HCT116 (cell line): ENCODE measurements around the gene MPEG1. TPM values are rescaled to one million over a fixed set of nuclear protein-coding genes. Genes with fewer than 3 reads are reported as not detected.

Experiments
- ATAC-seq: fragments of 200-7000 bp; cut with Tn5 transposase; 2 replicates; pipeline ENCODE4 v1.9.1; 2020; ENCODE audit warnings: mild to moderate bottlenecking, moderate library complexity
- BruUV-seq: library from RNA; stranded (reverse); fragments of 400-500 nt; replicated peaks from 2 replicates; lab custom pipeline; 2021; lab: Mats Ljungman, UMichigan
- CTCF ChIA-PET: fragments of 300-600 bp; sonication (Branson Sonifier 250); formaldehyde crosslinking; loops from one replicate; lab custom pipeline; 2021; ENCODE audit warnings: antibody characterized with exemption; lab: Charles Lee
- POLR2A ChIA-PET: fragments of 300-600, 350-600 bp; sonication (Branson Sonifier 250); formaldehyde crosslinking; loops from one replicate; lab custom pipeline; 2021; ENCODE audit warnings: antibody characterized with exemption; lab: Charles Lee
- RAD21 ChIA-PET, 2 experiments: fragments of 300-600 bp; sonication (Branson Sonifier 250); formaldehyde crosslinking; loops; one replicate each; lab custom pipeline; 2023; ENCODE audit warnings: low total read pairs in 2 of 2; ENCODE audit not compliant: uncharacterized antibody in 2 of 2, unreplicated experiment in 2 of 2, low non-redundant PET in 1 of 2; lab: Charles Lee
- DNase-seq: peaks from one replicate; pipeline ENCODE4 v3.0.0-alpha.2; 2010; ENCODE audit warnings: low read depth, low spot score
- H2AFZ ChIP-seq: fragments of 200-600 bp; shearing (Covaris generic), sonication (generic); 2 replicates; pipeline ENCODE4 v1.6.1; 2017; ENCODE audit warnings: low read depth, mixed run types, mixed read lengths, antibody characterized with exemption, low read length; ENCODE audit not compliant: poor library complexity, severe bottlenecking
- H3K27ac ChIP-seq: 2 replicates; pipeline ENCODE4 v1.5.1; 2012; ENCODE audit warnings: low read depth, low read length
- H3K27me3 ChIP-seq: fragments of 200-600 bp; sonication (generic); 2 replicates; pipeline ENCODE4 v1.6.1; 2016; ENCODE audit warnings: mixed run types, low read length, mixed read lengths; ENCODE audit not compliant: insufficient read depth
- H3K36me3 ChIP-seq, 2 experiments: fragments of 200-500 bp in 1 of 2; fragments of 200-600 bp in 1 of 2; sonication (Bioruptor generic) in 1 of 2; sonication (generic) in 1 of 2; 2 replicates each; pipeline versions ENCODE4 v1.5.1 to v1.6.1; 2014 to 2016; ENCODE audit warnings: low read length in 2 of 2, inconsistent platforms in 1 of 2, mixed read lengths in 1 of 2, mixed run types in 1 of 2; ENCODE audit not compliant: insufficient read depth in 2 of 2, control insufficient read depth in 1 of 2
- H3K4me1 ChIP-seq, 2 experiments: fragments of 200-600 bp in 1 of 2; sonication (generic) in 1 of 2; 2 replicates each; pipeline versions ENCODE4 v1.5.1 to v1.6.1; 2012 to 2017; ENCODE audit warnings: low read length in 2 of 2, inconsistent platforms in 1 of 2, mild to moderate bottlenecking in 1 of 2, mixed read lengths in 1 of 2, mixed run types in 1 of 2, moderate library complexity in 1 of 2; ENCODE audit not compliant: insufficient read depth in 2 of 2, control insufficient read depth in 1 of 2
- H3K4me2 ChIP-seq: fragments of 200-600 bp; sonication (generic); 2 replicates; pipeline ENCODE4 v1.6.1; 2017; ENCODE audit warnings: mixed run types, low read length, mixed read lengths
- H3K4me3 ChIP-seq, 2 experiments: fragments of 200-600 bp in 1 of 2; sonication (generic) in 1 of 2; replicated peaks in 1 of 2; 2 replicates each; pipeline ENCODE4 v1.5.1; 2011 to 2016; ENCODE audit warnings: low read length in 2 of 2, control low read depth in 1 of 2, low read depth in 1 of 2, mild to moderate bottlenecking in 1 of 2, mixed read lengths in 1 of 2, mixed run types in 1 of 2
- H3K79me2 ChIP-seq: fragments of 200-600 bp; sonication (generic); 2 replicates; pipeline ENCODE4 v1.6.1; 2017; ENCODE audit warnings: mild to moderate bottlenecking, mixed run types, low read length, moderate library complexity, mixed read lengths; ENCODE audit not compliant: insufficient read depth
- H3K9ac ChIP-seq: fragments of 200-600 bp; sonication (generic); 2 replicates; pipeline ENCODE4 v1.6.1; 2016; ENCODE audit warnings: low read length, mixed read lengths
- H3K9me2 ChIP-seq: fragments of 200-600 bp; sonication (generic), shearing (Covaris generic); 2 replicates; pipeline ENCODE4 v1.6.1; 2017; ENCODE audit warnings: mixed run types, mild to moderate bottlenecking, moderate library complexity; ENCODE audit not compliant: insufficient read depth
- H3K9me3 ChIP-seq, 2 experiments: fragments of 200-500 bp in 1 of 2; fragments of 200-600 bp in 1 of 2; sonication (Bioruptor generic) in 1 of 2; sonication (generic) in 1 of 2; 2 replicates each; pipeline ENCODE4 v1.6.1; 2014 to 2017; ENCODE audit warnings: low read length in 2 of 2, mixed read lengths in 2 of 2, inconsistent platforms in 1 of 2, low read depth in 1 of 2, mild to moderate bottlenecking in 1 of 2, mixed run types in 1 of 2, moderate library complexity in 1 of 2; ENCODE audit not compliant: control insufficient read depth in 1 of 2, insufficient read depth in 1 of 2
- H4K20me1 ChIP-seq: fragments of 200-600 bp; sonication (generic), shearing (Covaris generic); 2 replicates; pipeline ENCODE4 v1.6.1; 2017; ENCODE audit warnings: mixed run types, mild to moderate bottlenecking, moderate library complexity; ENCODE audit not compliant: insufficient read depth
- CBX3 ChIP-seq: IDR thresholded peaks from 2 replicates; pipeline ENCODE4 v1.6.1; 2012; ENCODE audit warnings: low read depth
- CEBPB ChIP-seq: IDR thresholded peaks from 2 replicates; pipeline ENCODE4 v1.6.1; 2012; ENCODE audit warnings: low read depth
- EGR1 ChIP-seq: IDR thresholded peaks from 2 replicates; pipeline ENCODE4 v1.6.1; 2012; ENCODE audit warnings: low read depth
- ELF1 ChIP-seq: IDR thresholded peaks from 2 replicates; pipeline ENCODE4 v1.6.1; 2012; ENCODE audit warnings: low read depth, borderline replicate concordance
- EZH2 ChIP-seq: fragments of 200-600 bp; sonication (generic); IDR thresholded peaks from 2 replicates; pipeline ENCODE4 v1.6.1; 2017; ENCODE audit warnings: antibody characterized with exemption, mixed run types
- EZH2phosphoT487 ChIP-seq: fragments of 200-600 bp; IDR thresholded peaks from 2 replicates; pipeline ENCODE4 v1.6.1; 2018; ENCODE audit warnings: antibody characterized with exemption, borderline replicate concordance
- FOSL1 ChIP-seq: IDR thresholded peaks from 2 replicates; pipeline ENCODE4 v1.6.1; 2012; ENCODE audit warnings: low read depth
- JUND ChIP-seq: IDR thresholded peaks from 2 replicates; pipeline ENCODE4 v1.6.1; 2012
- MAX ChIP-seq: IDR thresholded peaks from 2 replicates; pipeline ENCODE4 v1.6.1; 2012
- POLR2A ChIP-seq: IDR thresholded peaks from 2 replicates; pipeline ENCODE4 v1.7.0; 2011; ENCODE audit warnings: borderline replicate concordance; ENCODE audit not compliant: insufficient read depth, insufficient read length; ENCODE audit errors: extremely low read depth
- RAD21 ChIP-seq: IDR thresholded peaks from 2 replicates; pipeline ENCODE4 v1.6.1; 2012; ENCODE audit warnings: low read depth, mild to moderate bottlenecking
- SIN3A ChIP-seq: IDR thresholded peaks from 2 replicates; pipeline ENCODE4 v1.6.1; 2012; ENCODE audit warnings: low read depth
- SP1 ChIP-seq: IDR thresholded peaks from 2 replicates; pipeline ENCODE4 v1.6.1; 2012; ENCODE audit warnings: low read depth
- TCF7L2 ChIP-seq: IDR thresholded peaks from 2 replicates; pipeline ENCODE4 v1.7.0; 2011; ENCODE audit warnings: borderline replicate concordance, inconsistent platforms; ENCODE audit not compliant: insufficient read depth, insufficient read length; ENCODE audit errors: extremely low read depth
- YY1 ChIP-seq: IDR thresholded peaks from 2 replicates; pipeline ENCODE4 v1.6.1; 2011; ENCODE audit warnings: low read length, low read depth, moderate library complexity, mild to moderate bottlenecking; ENCODE audit not compliant: insufficient replicate concordance; ENCODE audit errors: extremely low read depth
- ZBTB33 ChIP-seq: IDR thresholded peaks from 2 replicates; pipeline ENCODE4 v1.6.1; 2011; ENCODE audit warnings: mild to moderate bottlenecking, low read length, moderate library complexity; ENCODE audit not compliant: insufficient replicate concordance; ENCODE audit errors: extremely low read depth
- ZFX ChIP-seq: fragments of 450-650 bp; IDR thresholded peaks from 2 replicates; pipeline ENCODE4 v1.6.1; 2017
- ZNF274 ChIP-seq: fragments of 200-500 bp; sonication (Bioruptor generic); IDR thresholded peaks from 2 replicates; pipeline ENCODE4 v1.6.1; 2014; ENCODE audit warnings: mild to moderate bottlenecking, low read depth, low read length, inconsistent platforms
- intact Hi-C: fragments of 100-400 bp; cut with micrococcal nuclease; formaldehyde crosslinking; loops from 2 replicates; pipeline ENCODE4 v1.10.0; 2022
- total RNA-seq: library from RNA; stranded (reverse); gene quantifications from one replicate; pipeline ENCODE4 v1.2.1, GENCODE V29; 2021; ENCODE audit not compliant: unreplicated experiment

MPEG1 gene
- total RNA-seq, 1 experiment from 2014 or later = 0.07 TPM

- Histone ChIP-seq H3K36me3 (no peaks in the 10 kb centered on the region), H3K27ac (no peak overlapping the region), H3K9me2 (no peaks in the 10 kb centered on the region), H4K20me1 (no peaks in the 10 kb centered on the region), H3K9ac (no peak overlapping the region), H2AFZ (no peak overlapping the region), H3K4me3 (no peak overlapping the region), H3K4me2 (no peak overlapping the region), H3K4me1 (no peaks in the 10 kb centered on the region), H3K27me3 (no peaks in the 10 kb centered on the region), H3K9me3 (no peaks in the 10 kb centered on the region), H3K79me2 (no peaks in the 10 kb centered on the region)
- no peak for DNase-seq
- TF ChIP-seq ZFX (no peak), MAX (no peak), ELF1 (no peak), SP1 (no peak), ZNF274 (no peak), CEBPB (no peak), ZBTB33 (no peak), JUND (no peak), RAD21 (no peak), FOSL1 (no peak), YY1 (no peak), TCF7L2 (no peak), CBX3 (no peak), EZH2 (no peak), EGR1 (no peak), POLR2A (no peak), EZH2phosphoT487 (no peak), SIN3A (no peak)
- POLR2A ChIA-PET = no interaction called here
- CTCF ChIA-PET = no interaction called here
- no peak for ATAC-seq
- intact Hi-C loops = no loop called here
- RAD21 ChIA-PET = no interaction called here
- BruUV-seq = no TSS peak
Measured at GRCh38 chr11:59225017-59225416, 12.3 kb upstream of the MPEG1 start.
